ENCODE results near the gene NOP53.

The NOP53 gene

DNA sequence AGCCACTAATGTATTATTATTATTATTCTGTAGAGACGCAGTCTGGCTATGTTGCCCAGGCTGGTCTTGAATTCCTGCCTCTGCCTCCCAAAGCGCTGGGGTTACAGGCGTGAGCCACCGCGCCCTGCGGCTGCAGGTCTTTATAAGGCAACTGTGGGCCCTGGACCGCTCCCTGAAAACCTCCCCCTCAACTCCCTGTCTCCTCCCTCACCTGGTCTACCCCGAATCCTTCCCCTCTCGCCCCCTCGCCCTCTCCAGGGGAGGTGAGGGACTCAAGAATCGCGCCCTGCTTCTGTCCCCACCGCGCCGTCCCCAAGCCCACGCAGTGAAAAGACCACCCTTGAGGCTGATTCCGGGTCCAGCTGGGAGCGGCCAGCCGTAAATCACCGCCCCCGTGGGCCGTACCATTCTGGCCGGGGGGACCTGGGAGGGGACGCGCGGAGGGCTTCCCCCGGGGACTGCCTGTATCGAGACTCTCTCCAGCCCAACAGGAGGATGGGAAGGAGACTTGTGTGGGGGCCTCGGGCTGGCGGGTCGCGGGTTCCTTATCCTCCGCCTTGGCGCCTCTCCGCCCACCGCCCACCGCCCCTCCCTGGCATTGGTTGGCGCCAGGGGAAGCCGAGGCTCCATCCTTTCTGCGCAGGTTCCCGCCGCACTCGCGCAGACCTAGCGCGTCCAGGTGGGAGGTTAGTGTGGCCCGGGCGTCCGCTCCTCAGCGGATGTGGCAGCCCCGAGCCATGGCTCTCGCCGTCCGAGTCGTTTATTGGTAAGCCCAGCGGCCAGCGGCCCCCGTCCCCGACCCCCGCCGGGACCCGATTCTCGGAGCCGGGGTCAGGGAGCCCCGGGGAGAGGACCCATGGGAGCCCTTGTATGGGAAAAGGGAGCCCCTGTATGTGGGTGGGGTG, 33.0 kb downstream of the NOP53 start, which contains the start of gene SELENOW:
Gene SELENOW (plus strand): TSS at position 655 of the 905 bp plus-strand sequence. CDS start 83 bp downstream, at position 738.
- Histone ChIP-seq H3K9me3 (replicated peaks; ENCODE audit: insufficient read depth, low read length) (no peaks in the 10 kb centered on the region), H3K4me2 (ENCODE audit: low read depth, low read length) (peak within 1 kb of the TSS; percentile 84), H2AFZ (ENCODE audit: low read length) (peak within 1 kb of the TSS; percentile 94), H3K27ac (ENCODE audit: low read length) (peak within 1 kb of the TSS; percentile 53; the same call in 1 of the 2 replicates), H3K79me2 (ENCODE audit: low read length) (peaks cover 11% of the 10 kb centered on the region), H3K9me2 (replicated peaks; ENCODE audit: insufficient read depth, low read length) (no peaks in the 10 kb centered on the region), H3F3A (ENCODE audit: insufficient read depth, low read length) (no peaks in the 10 kb centered on the region), H3K36me3 (replicated peaks; ENCODE audit: insufficient read depth, low read length) (no peaks in the 10 kb centered on the region), H3K9ac (ENCODE audit: low read length) (peak within 1 kb of the TSS; percentile 93), H3K4me1 (ENCODE audit: low read length) (no peaks in the 10 kb centered on the region), H3K4me3 (ENCODE audit: low read length) (peak within 1 kb of the TSS; percentile 87), H3K27me3 (replicated peaks; ENCODE audit: insufficient read depth, low read length) (peaks cover 14% of the 10 kb centered on the region), H4K20me1 (ENCODE audit: insufficient read depth, low read length) (no peaks in the 10 kb centered on the region)
- DNase-seq = peak; percentile 77
- TF ChIP-seq EZH2 (optimal IDR thresholded peaks at IDR 0.05; ENCODE audit: low read depth, low read length) = no peak
- no peak for TF ChIP-seq EZH2phosphoT487 (IDR thresholded peaks at IDR 0.05; ENCODE audit: low read length)
- TF ChIP-seq, protein P1, sequence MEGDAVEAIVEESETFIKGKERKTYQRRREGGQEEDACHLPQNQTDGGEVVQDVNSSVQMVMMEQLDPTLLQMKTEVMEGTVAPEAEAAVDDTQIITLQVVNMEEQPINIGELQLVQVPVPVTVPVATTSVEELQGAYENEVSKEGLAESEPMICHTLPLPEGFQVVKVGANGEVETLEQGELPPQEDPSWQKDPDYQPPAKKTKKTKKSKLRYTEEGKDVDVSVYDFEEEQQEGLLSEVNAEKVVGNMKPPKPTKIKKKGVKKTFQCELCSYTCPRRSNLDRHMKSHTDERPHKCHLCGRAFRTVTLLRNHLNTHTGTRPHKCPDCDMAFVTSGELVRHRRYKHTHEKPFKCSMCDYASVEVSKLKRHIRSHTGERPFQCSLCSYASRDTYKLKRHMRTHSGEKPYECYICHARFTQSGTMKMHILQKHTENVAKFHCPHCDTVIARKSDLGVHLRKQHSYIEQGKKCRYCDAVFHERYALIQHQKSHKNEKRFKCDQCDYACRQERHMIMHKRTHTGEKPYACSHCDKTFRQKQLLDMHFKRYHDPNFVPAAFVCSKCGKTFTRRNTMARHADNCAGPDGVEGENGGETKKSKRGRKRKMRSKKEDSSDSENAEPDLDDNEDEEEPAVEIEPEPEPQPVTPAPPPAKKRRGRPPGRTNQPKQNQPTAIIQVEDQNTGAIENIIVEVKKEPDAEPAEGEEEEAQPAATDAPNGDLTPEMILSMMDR (IDR thresholded peaks at IDR 0.05; ENCODE audit: low read length) = no peak

DNA sequence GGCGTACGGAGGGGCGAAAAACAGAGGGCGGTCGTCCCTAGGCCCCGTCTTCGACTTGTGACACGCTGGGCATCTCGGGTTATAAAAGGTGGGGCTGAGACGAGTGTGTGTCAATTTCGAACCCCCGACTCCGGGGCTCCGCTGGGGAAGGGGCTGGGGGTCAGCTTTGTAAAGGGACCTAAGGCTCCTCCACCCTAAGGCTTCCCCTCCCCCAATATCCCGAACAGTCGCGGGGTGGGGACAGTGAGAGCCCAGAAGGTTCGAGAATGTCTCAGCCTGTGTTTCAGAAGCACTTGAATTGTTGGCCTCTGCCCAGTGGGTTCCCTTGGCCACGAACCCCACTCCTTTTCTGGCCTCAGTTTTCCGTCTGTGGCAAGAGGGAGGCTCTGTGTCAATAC, 33.6 kb downstream of the NOP53 start:
- H3K36me3 ChIP-seq (replicated peaks; ENCODE audit: insufficient read depth, low read length) = no peaks in the 10 kb centered on the region
- no peaks in the 10 kb centered on the region for H3K9me2 ChIP-seq (replicated peaks; ENCODE audit: insufficient read depth, low read length)
- H3K27me3 ChIP-seq (replicated peaks; ENCODE audit: insufficient read depth, low read length) = peaks cover 8% of the 10 kb centered on the region
- H3K4me2 ChIP-seq (ENCODE audit: low read depth, low read length) = peak overlapping the region; percentile 84
- no peaks in the 10 kb centered on the region for H4K20me1 ChIP-seq (ENCODE audit: insufficient read depth, low read length)
- peak overlapping the region; percentile 94 for H2AFZ ChIP-seq (ENCODE audit: low read length)
- H3K4me3 ChIP-seq (ENCODE audit: low read length) = peak overlapping the region; percentile 87
- H3K27ac ChIP-seq (ENCODE audit: low read length) = no peak overlapping the region
- H3K9me3 ChIP-seq (replicated peaks; ENCODE audit: insufficient read depth, low read length) = no peaks in the 10 kb centered on the region
- DNase-seq = no peak
- no peaks in the 10 kb centered on the region for H3K4me1 ChIP-seq (ENCODE audit: low read length)
- TF ChIP-seq, protein P1 (IDR thresholded peaks at IDR 0.05; ENCODE audit: low read length) = no peak
- TF ChIP-seq EZH2 (optimal IDR thresholded peaks at IDR 0.05; ENCODE audit: low read depth, low read length) = no peak
- TF ChIP-seq EZH2phosphoT487 (IDR thresholded peaks at IDR 0.05; ENCODE audit: low read length) = no peak
- peaks cover 11% of the 10 kb centered on the region for H3K79me2 ChIP-seq (ENCODE audit: low read length)
- no peaks in the 10 kb centered on the region for H3F3A ChIP-seq (ENCODE audit: insufficient read depth, low read length)
- peak overlapping the region; percentile 93; the same call in 1 of the 2 replicates for H3K9ac ChIP-seq (ENCODE audit: low read length)

DNA sequence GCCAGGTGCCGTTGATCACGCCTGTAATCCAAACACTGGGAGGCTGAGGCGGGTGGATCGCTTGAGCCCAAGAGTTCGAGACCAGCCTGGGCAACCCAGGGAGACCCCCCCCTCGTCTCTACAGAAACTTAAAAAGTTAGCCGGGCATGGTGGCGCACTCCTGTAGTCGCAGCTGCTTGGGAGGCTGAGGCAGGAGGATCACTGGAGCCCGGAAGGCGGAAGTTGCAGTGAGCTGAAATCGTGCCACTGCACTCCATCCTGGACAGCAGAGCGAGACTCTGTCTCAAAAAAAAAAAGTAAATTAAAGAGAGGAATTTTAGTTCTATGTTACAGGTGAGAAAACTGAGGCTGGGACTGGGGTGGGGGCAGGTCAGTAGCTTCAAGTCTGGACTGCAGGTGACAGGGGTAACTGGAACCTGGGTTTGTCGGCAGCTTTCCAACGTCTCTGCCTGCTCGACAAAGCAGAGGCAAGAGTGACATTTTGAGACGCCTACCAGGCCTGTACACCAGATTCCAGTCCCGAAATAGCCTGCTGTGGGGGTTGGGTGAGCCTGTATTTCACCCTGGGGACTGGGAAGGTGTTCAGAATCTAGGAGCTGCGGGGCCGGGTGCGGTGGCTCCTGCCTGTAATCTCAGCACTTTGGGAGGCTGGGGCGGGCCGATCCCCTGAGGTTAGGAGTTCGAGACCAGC, 34.3 kb downstream of the NOP53 start:
- H3K9me2 ChIP-seq (replicated peaks; ENCODE audit: insufficient read depth, low read length) = no peaks in the 10 kb centered on the region
- H4K20me1 ChIP-seq (ENCODE audit: insufficient read depth, low read length) = no peaks in the 10 kb centered on the region
- H3K4me2 ChIP-seq (ENCODE audit: low read depth, low read length) = peak overlapping the region; percentile 84
- H3K4me1 ChIP-seq (ENCODE audit: low read length) = no peaks in the 10 kb centered on the region
- H3K9me3 ChIP-seq (replicated peaks; ENCODE audit: insufficient read depth, low read length) = no peaks in the 10 kb centered on the region
- no peaks in the 10 kb centered on the region for H3K36me3 ChIP-seq (replicated peaks; ENCODE audit: insufficient read depth, low read length)
- DNase-seq = no peak
- H2AFZ ChIP-seq (ENCODE audit: low read length) = no peak overlapping the region
- H3K27me3 ChIP-seq (replicated peaks; ENCODE audit: insufficient read depth, low read length) = 0 out of 2 replicates have a peak, but pooled peaks cover 5% of the 10 kb centered on the region
- H3K4me3 ChIP-seq (ENCODE audit: low read length) = 0 out of 2 replicates have a peak overlapping the region, but pooled peaks have one; percentile 87
- TF ChIP-seq EZH2phosphoT487 (IDR thresholded peaks at IDR 0.05; ENCODE audit: low read length) = no peak
- TF ChIP-seq EZH2 (optimal IDR thresholded peaks at IDR 0.05; ENCODE audit: low read depth, low read length) = no peak
- TF ChIP-seq, protein P1 (IDR thresholded peaks at IDR 0.05; ENCODE audit: low read length) = no peak
- no peak overlapping the region for H3K27ac ChIP-seq (ENCODE audit: low read length)
- H3K9ac ChIP-seq (ENCODE audit: low read length) = no peak overlapping the region
- no peaks in the 10 kb centered on the region for H3F3A ChIP-seq (ENCODE audit: insufficient read depth, low read length)
- peaks cover 11% of the 10 kb centered on the region for H3K79me2 ChIP-seq (ENCODE audit: low read length)
